ENCODE data around the gene PPP5C.
"Not testable (repeated sequence)": the region's sequence is repeated elsewhere in the genome, so short reads cannot be mapped to it uniquely, and the experiment has no call there.

The PPP5C gene

GRCh38 chr19:46309056-46309455 lies 37.8 kb upstream of the PPP5C start:
- Histone ChIP-seq H3K9me3 (ENCODE audit: control insufficient read depth, low read length) (no peaks in the 10 kb centered on the region), H3K4me3 (ENCODE audit: insufficient read depth, low read depth, low read length, poor library complexity, severe bottlenecking) (no peak overlapping the region), H3K27me3 (replicated peaks; ENCODE audit: control insufficient read depth, insufficient read depth, low read length, poor library complexity, severe bottlenecking) (no peaks in the 10 kb centered on the region), H3K27ac (ENCODE audit: insufficient read depth, low read length, poor library complexity, severe bottlenecking) (no peak overlapping the region), H3K4me1 (ENCODE audit: control insufficient read depth, insufficient read depth, low read length, poor library complexity, severe bottlenecking) (no peaks in the 10 kb centered on the region), H3K36me3 (ENCODE audit: control insufficient read depth, insufficient read depth, low read length) (no peaks in the 10 kb centered on the region)
- DNase-seq = no peak

GRCh38 chr19:46311444-46311843 lies 35.4 kb upstream of the PPP5C start:
- Histone ChIP-seq H3K4me3 (ENCODE audit: insufficient read depth, low read depth, low read length, poor library complexity, severe bottlenecking) (no peak overlapping the region), H3K27me3 (replicated peaks; ENCODE audit: control insufficient read depth, insufficient read depth, low read length, poor library complexity, severe bottlenecking) (no peaks in the 10 kb centered on the region), H3K36me3 (ENCODE audit: control insufficient read depth, insufficient read depth, low read length) (no peaks in the 10 kb centered on the region)

GRCh38 chr19:46313540-46314469 lies 33.1 kb upstream of the PPP5C start:
- H3K36me3 ChIP-seq (ENCODE audit: control insufficient read depth, insufficient read depth, low read length); H3K27ac ChIP-seq (ENCODE audit: insufficient read depth, low read length, poor library complexity, severe bottlenecking); H3K4me1 ChIP-seq (ENCODE audit: control insufficient read depth, insufficient read depth, low read length, poor library complexity, severe bottlenecking); H3K4me3 ChIP-seq (ENCODE audit: insufficient read depth, low read depth, low read length, poor library complexity, severe bottlenecking); DNase-seq; H3K27me3 ChIP-seq (replicated peaks; ENCODE audit: control insufficient read depth, insufficient read depth, low read length, poor library complexity, severe bottlenecking); H3K9me3 ChIP-seq (ENCODE audit: control insufficient read depth, low read length): not testable (repeated sequence)

More at GRCh38 chr19:46311444-46311843, 35.4 kb upstream of the PPP5C start:
- no peak for DNase-seq
- no peaks in the 10 kb centered on the region for H3K9me3 ChIP-seq (ENCODE audit: control insufficient read depth, low read length)
- H3K27ac ChIP-seq (ENCODE audit: insufficient read depth, low read length, poor library complexity, severe bottlenecking) = no peak overlapping the region
- H3K4me1 ChIP-seq (ENCODE audit: control insufficient read depth, insufficient read depth, low read length, poor library complexity, severe bottlenecking) = no peaks in the 10 kb centered on the region

GRCh38 chr19:46317339-46317738 lies 29.5 kb upstream of the PPP5C start:
- Histone ChIP-seq H3K4me1 (ENCODE audit: control insufficient read depth, insufficient read depth, low read length, poor library complexity, severe bottlenecking) (no peaks in the 10 kb centered on the region), H3K27me3 (replicated peaks; ENCODE audit: control insufficient read depth, insufficient read depth, low read length, poor library complexity, severe bottlenecking) (no peaks in the 10 kb centered on the region), H3K36me3 (ENCODE audit: control insufficient read depth, insufficient read depth, low read length) (no peaks in the 10 kb centered on the region), H3K27ac (ENCODE audit: insufficient read depth, low read length, poor library complexity, severe bottlenecking) (no peak overlapping the region), H3K9me3 (ENCODE audit: control insufficient read depth, low read length) (no peaks in the 10 kb centered on the region), H3K4me3 (ENCODE audit: insufficient read depth, low read depth, low read length, poor library complexity, severe bottlenecking) (no peak overlapping the region)
- DNase-seq = no peak

- Histone ChIP-seq H3K27me3 (replicated peaks; ENCODE audit: control insufficient read depth, insufficient read depth, low read length, poor library complexity, severe bottlenecking) (no peaks in the 10 kb centered on the region), H3K27ac (ENCODE audit: insufficient read depth, low read length, poor library complexity, severe bottlenecking) (no peak overlapping the region), H3K9me3 (ENCODE audit: control insufficient read depth, low read length) (no peaks in the 10 kb centered on the region), H3K4me3 (ENCODE audit: insufficient read depth, low read depth, low read length, poor library complexity, severe bottlenecking) (no peak overlapping the region), H3K4me1 (ENCODE audit: control insufficient read depth, insufficient read depth, low read length, poor library complexity, severe bottlenecking) (no peaks in the 10 kb centered on the region), H3K36me3 (ENCODE audit: control insufficient read depth, insufficient read depth, low read length) (no peaks in the 10 kb centered on the region)
- no peak for DNase-seq
Observed at GRCh38 chr19:46319613-46320012, 27.3 kb upstream of the PPP5C start.

GRCh38 chr19:46320559-46320958 lies 26.3 kb upstream of the PPP5C start:
- H3K9me3 ChIP-seq (ENCODE audit: control insufficient read depth, low read length) = no peaks in the 10 kb centered on the region
- no peak overlapping the region for H3K4me3 ChIP-seq (ENCODE audit: insufficient read depth, low read depth, low read length, poor library complexity, severe bottlenecking)
- H3K36me3 ChIP-seq (ENCODE audit: control insufficient read depth, insufficient read depth, low read length) = no peaks in the 10 kb centered on the region
- DNase-seq = no peak
- H3K27me3 ChIP-seq (replicated peaks; ENCODE audit: control insufficient read depth, insufficient read depth, low read length, poor library complexity, severe bottlenecking) = no peaks in the 10 kb centered on the region
- H3K27ac ChIP-seq (ENCODE audit: insufficient read depth, low read length, poor library complexity, severe bottlenecking) = no peak overlapping the region
- no peaks in the 10 kb centered on the region for H3K4me1 ChIP-seq (ENCODE audit: control insufficient read depth, insufficient read depth, low read length, poor library complexity, severe bottlenecking)

GRCh38 chr19:46321653-46322052 lies 25.2 kb upstream of the PPP5C start:
- H3K27me3 ChIP-seq (replicated peaks; ENCODE audit: control insufficient read depth, insufficient read depth, low read length, poor library complexity, severe bottlenecking) = no peaks in the 10 kb centered on the region
- no peak overlapping the region for H3K4me3 ChIP-seq (ENCODE audit: insufficient read depth, low read depth, low read length, poor library complexity, severe bottlenecking)
- DNase-seq = no peak
- no peak overlapping the region for H3K27ac ChIP-seq (ENCODE audit: insufficient read depth, low read length, poor library complexity, severe bottlenecking)
- peaks cover 7% of the 10 kb centered on the region for H3K9me3 ChIP-seq (ENCODE audit: control insufficient read depth, low read length)
- H3K4me1 ChIP-seq (ENCODE audit: control insufficient read depth, insufficient read depth, low read length, poor library complexity, severe bottlenecking) = no peaks in the 10 kb centered on the region
- no peaks in the 10 kb centered on the region for H3K36me3 ChIP-seq (ENCODE audit: control insufficient read depth, insufficient read depth, low read length)

GRCh38 chr19:46323227-46323626 lies 23.7 kb upstream of the PPP5C start:
- not testable (repeated sequence) for H3K27ac ChIP-seq (ENCODE audit: insufficient read depth, low read length, poor library complexity, severe bottlenecking); H3K4me3 ChIP-seq (ENCODE audit: insufficient read depth, low read depth, low read length, poor library complexity, severe bottlenecking); DNase-seq

GRCh38 chr19:46324277-46324676 lies 22.6 kb upstream of the PPP5C start:
- H3K36me3 ChIP-seq (ENCODE audit: control insufficient read depth, insufficient read depth, low read length) = no peaks in the 10 kb centered on the region
- DNase-seq = no peak
- H3K4me3 ChIP-seq (ENCODE audit: insufficient read depth, low read depth, low read length, poor library complexity, severe bottlenecking) = no peak overlapping the region
- no peak overlapping the region for H3K27ac ChIP-seq (ENCODE audit: insufficient read depth, low read length, poor library complexity, severe bottlenecking)
- H3K9me3 ChIP-seq (ENCODE audit: control insufficient read depth, low read length) = peaks cover 27% of the 10 kb centered on the region
- H3K4me1 ChIP-seq (ENCODE audit: control insufficient read depth, insufficient read depth, low read length, poor library complexity, severe bottlenecking) = no peaks in the 10 kb centered on the region
- no peaks in the 10 kb centered on the region for H3K27me3 ChIP-seq (replicated peaks; ENCODE audit: control insufficient read depth, insufficient read depth, low read length, poor library complexity, severe bottlenecking)

More at GRCh38 chr19:46323227-46323626, 23.7 kb upstream of the PPP5C start:
- not testable (repeated sequence) for H3K4me1 ChIP-seq (ENCODE audit: control insufficient read depth, insufficient read depth, low read length, poor library complexity, severe bottlenecking); H3K36me3 ChIP-seq (ENCODE audit: control insufficient read depth, insufficient read depth, low read length); H3K27me3 ChIP-seq (replicated peaks; ENCODE audit: control insufficient read depth, insufficient read depth, low read length, poor library complexity, severe bottlenecking)
- H3K9me3 ChIP-seq (ENCODE audit: control insufficient read depth, low read length) = peaks cover 20% of the 10 kb centered on the region

GRCh38 chr19:46326608-46327007 lies 20.3 kb upstream of the PPP5C start:
- Histone ChIP-seq H3K4me1 (ENCODE audit: control insufficient read depth, insufficient read depth, low read length, poor library complexity, severe bottlenecking) (no peaks in the 10 kb centered on the region), H3K27ac (ENCODE audit: insufficient read depth, low read length, poor library complexity, severe bottlenecking) (no peak overlapping the region), H3K9me3 (ENCODE audit: control insufficient read depth, low read length) (peaks cover 27% of the 10 kb centered on the region), H3K27me3 (replicated peaks; ENCODE audit: control insufficient read depth, insufficient read depth, low read length, poor library complexity, severe bottlenecking) (no peaks in the 10 kb centered on the region), H3K36me3 (ENCODE audit: control insufficient read depth, insufficient read depth, low read length) (no peaks in the 10 kb centered on the region), H3K4me3 (ENCODE audit: insufficient read depth, low read depth, low read length, poor library complexity, severe bottlenecking) (no peak overlapping the region)
- no peak for DNase-seq
